Duodenal mucosa (tissue), 2 donors: ENCODE results near the gene NPAS1.

ENCODE experiments used
- H3K27ac ChIP-seq: one replicate; pipeline ENCODE4 v1.7.0; 2013; ENCODE audit warnings: low read depth, low read length
- H3K27me3 ChIP-seq, 2 donors: one replicate each; pipeline ENCODE4 v1.7.0; 2013; ENCODE audit warnings: low read length in 2 of 2, control low read depth in 1 of 2; ENCODE audit not compliant: insufficient read depth in 2 of 2, control insufficient read depth in 1 of 2
- H3K36me3 ChIP-seq, 2 donors: one replicate each; pipeline ENCODE4 v1.7.0; 2013; ENCODE audit warnings: low read length in 2 of 2, control low read depth in 1 of 2; ENCODE audit not compliant: insufficient read depth in 2 of 2, control insufficient read depth in 1 of 2
- H3K4me1 ChIP-seq, 2 donors: one replicate each; pipeline ENCODE4 v1.7.0; 2013; ENCODE audit warnings: low read length in 2 of 2, control low read depth in 1 of 2; ENCODE audit not compliant: insufficient read depth in 2 of 2, control insufficient read depth in 1 of 2
- H3K4me3 ChIP-seq, 2 donors: one replicate each; pipeline ENCODE4 v1.7.0; 2013; ENCODE audit warnings: low read length in 2 of 2, low read depth in 1 of 2
- H3K9ac ChIP-seq, 2 donors: one replicate each; pipeline ENCODE4 v1.7.0; 2013; ENCODE audit warnings: low read length in 2 of 2, low read depth in 1 of 2
- H3K9me3 ChIP-seq, 2 donors: one replicate each; pipeline ENCODE4 v1.7.0; 2013; ENCODE audit warnings: low read length in 2 of 2, control low read depth in 1 of 2; ENCODE audit not compliant: control insufficient read depth in 1 of 2

The NPAS1 gene

DNA sequence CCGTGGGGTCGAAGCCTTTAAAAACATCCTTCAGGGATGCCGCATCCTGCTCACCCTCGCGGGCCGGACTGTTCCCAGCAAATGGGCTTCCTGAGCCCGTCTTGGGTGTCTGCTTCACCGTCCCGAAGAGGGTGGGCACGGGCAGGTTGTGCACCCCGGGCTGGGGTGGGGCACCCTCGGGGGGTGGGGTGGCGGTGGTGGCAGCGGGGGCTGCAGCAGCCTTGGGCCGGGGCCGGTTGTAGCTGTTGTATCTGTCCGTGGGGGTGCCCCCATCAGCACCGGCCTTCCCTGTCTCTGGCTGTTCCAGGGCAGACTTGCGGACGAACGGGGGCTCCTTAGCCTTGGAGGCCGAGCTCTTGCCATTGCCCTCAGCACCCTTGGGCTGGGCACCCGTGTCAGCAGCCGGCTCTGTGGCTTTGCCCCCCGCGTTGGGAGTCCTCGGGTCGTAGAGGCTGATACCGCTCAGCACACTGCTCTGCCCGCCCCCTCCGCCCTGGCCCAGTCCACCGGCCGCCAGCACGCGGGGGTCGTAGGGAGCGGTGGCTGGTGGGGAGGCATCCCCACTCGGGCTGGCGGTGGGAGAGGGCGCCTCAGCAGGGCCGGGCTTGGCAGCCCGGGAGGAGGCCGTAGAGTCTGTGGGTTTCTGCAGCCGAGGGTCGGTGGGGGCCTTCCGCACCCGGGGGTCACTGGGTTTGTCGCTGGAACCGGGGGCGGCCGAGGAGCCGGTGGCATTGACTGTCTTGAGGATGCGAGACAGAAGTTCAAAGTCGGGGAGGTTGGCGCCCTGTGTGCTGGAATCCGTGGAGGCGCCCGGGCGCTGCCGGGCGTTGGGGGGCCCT, 47.0 kb downstream of the NPAS1 start:
- Histone ChIP-seq H3K9ac (no peak overlapping the region), H3K4me3 (no peak overlapping the region), H3K4me1 (no peaks in the 10 kb centered on the region), H3K27ac (no peak overlapping the region), H3K36me3 (peaks cover 31 to 64% of the 10 kb centered on the region in 2 donors), H3K27me3 (no peaks in the 10 kb centered on the region), H3K9me3 (no peaks in the 10 kb centered on the region)

- no peak overlapping the region for H3K9ac ChIP-seq
- H3K36me3 ChIP-seq: peaks cover 37 to 70% of the 10 kb centered on the region in 2 donors
- no peak overlapping the region for H3K27ac ChIP-seq
- H3K4me3 ChIP-seq: no peak overlapping the region
- no peaks in the 10 kb centered on the region for H3K27me3 ChIP-seq
- no peaks in the 10 kb centered on the region for H3K9me3 ChIP-seq
- H3K4me1 ChIP-seq: no peaks in the 10 kb centered on the region
Observed at GRCh38 chr19:47067215-47067847, 47.7 kb downstream of the NPAS1 start.

DNA sequence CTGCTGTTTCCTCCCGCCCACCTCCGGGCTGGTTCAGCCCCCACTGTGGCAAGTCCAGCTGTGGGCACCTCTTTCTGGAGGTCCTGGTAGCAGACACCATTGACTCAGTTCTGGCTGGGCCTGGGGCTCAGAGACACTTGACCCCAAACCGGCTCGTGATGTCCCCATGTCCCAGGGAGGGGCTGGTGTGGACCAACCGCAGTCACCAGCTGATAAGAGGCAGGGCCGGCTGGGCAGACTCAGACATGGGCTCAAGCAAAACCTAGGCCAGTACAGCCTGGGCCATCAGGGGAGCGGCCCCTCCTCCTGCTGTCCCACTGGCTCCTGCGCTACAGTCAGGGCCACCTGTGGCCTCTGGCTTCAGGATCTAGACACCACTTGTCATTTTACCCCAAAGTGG, 48.6 kb downstream of the NPAS1 start:
- H3K36me3 ChIP-seq: peaks cover 41 to 78% of the 10 kb centered on the region in 2 donors
- H3K4me1 ChIP-seq: no peaks in the 10 kb centered on the region
- no peaks in the 10 kb centered on the region for H3K9me3 ChIP-seq
- no peak overlapping the region for H3K9ac ChIP-seq
- no peak overlapping the region for H3K4me3 ChIP-seq
- no peak overlapping the region for H3K27ac ChIP-seq
- no peaks in the 10 kb centered on the region for H3K27me3 ChIP-seq

DNA sequence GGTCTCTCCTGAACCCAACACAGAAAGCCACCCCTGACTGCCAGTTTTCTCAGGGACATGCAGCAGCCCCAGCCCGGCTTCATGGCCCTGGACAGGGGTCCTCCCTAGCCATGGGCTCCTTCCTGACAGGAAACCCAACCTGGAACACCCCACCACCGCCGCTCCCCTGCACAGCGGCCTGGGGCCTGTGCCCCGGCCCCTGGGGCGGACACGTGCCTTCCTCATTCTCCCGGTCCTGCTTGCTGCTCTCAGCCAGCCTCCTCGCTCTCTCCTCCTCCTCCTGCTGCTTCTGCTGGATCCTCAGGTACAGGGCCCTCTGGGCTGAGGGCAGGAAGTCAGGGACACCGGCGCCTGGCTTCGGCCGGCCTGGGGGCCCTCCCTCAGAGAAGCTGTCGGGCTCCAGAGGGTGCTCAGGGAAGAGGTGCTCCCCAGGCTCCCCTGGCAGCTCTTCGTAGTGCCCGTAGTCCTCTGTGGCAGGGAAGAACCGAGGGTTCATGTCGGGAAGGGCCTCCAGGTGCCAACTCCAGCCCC, 49.3 kb downstream of the NPAS1 start:
- Histone ChIP-seq H3K9ac (no peak overlapping the region), H3K4me1 (no peaks in the 10 kb centered on the region), H3K36me3 (peaks cover 40 to 79% of the 10 kb centered on the region in 2 donors), H3K4me3 (no peak overlapping the region), H3K9me3 (no peaks in the 10 kb centered on the region), H3K27me3 (no peaks in the 10 kb centered on the region), H3K27ac (no peak overlapping the region)

- Histone ChIP-seq H3K27me3 (no peaks in the 10 kb centered on the region), H3K9me3 (no peaks in the 10 kb centered on the region), H3K9ac (no peak overlapping the region), H3K36me3 (peaks cover 43 to 86% of the 10 kb centered on the region in 2 donors), H3K27ac (no peak overlapping the region), H3K4me1 (no peaks in the 10 kb centered on the region), H3K4me3 (no peak overlapping the region)
Observed at GRCh38 chr19:47069795-47070194, 50.2 kb downstream of the NPAS1 start.

GRCh38 chr19:47070756-47071155, 51.1 kb downstream of the NPAS1 start:
- Histone ChIP-seq H3K9me3 (no peaks in the 10 kb centered on the region), H3K36me3 (peaks cover 41 to 86% of the 10 kb centered on the region in 2 donors), H3K4me3 (no peak overlapping the region), H3K9ac (no peak overlapping the region), H3K4me1 (no peaks in the 10 kb centered on the region), H3K27ac (no peak overlapping the region), H3K27me3 (no peaks in the 10 kb centered on the region)

DNA sequence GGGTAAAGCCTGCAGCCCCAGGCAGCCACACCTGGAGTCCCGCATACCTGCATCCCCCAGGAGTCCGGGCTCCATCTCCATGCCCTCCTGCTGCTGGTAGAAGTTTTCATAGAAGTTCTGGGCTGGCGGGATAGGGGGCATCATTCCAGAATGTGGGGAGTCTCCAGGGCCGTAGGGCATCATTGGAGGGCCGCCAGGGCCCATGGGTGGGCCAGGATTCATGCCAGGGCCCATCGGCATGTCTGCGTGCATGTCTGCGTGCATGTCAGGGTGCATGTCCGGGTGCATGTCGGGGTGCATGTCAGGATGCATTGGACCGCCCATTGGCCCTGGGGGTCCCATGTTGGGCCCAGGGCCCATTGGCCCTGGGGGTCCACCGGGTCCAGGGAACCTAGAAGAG, 52.1 kb downstream of the NPAS1 start:
- Histone ChIP-seq H3K27me3 (no peaks in the 10 kb centered on the region), H3K9me3 (no peaks in the 10 kb centered on the region), H3K27ac (no peak overlapping the region), H3K4me3 (no peak overlapping the region), H3K4me1 (no peaks in the 10 kb centered on the region), H3K9ac (no peak overlapping the region), H3K36me3 (peaks cover 46 to 90% of the 10 kb centered on the region in 2 donors)

DNA sequence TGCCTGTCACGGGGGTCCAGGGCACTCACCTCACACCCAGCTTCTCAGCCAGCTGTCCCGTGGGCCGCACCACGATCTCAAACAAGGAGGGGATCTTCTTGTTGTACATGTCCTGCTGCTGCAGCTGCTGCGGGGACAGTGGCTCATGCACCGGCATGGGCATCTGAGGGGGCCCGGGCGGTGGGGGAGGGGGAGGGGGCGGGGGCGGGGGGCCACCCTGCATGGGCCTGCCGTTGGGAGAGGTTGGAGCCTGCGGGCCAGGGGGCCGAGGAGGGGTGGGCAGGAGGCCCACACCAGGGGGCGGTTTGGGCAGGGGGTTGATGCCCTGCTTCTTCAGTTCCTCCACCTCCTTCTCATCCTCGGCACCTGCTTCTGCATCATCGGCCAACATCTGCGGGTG, 52.7 kb downstream of the NPAS1 start:
- H3K4me3 ChIP-seq: no peak overlapping the region
- H3K27me3 ChIP-seq: no peaks in the 10 kb centered on the region
- H3K9me3 ChIP-seq: no peaks in the 10 kb centered on the region
- H3K27ac ChIP-seq: no peak overlapping the region
- H3K4me1 ChIP-seq: no peaks in the 10 kb centered on the region
- no peak overlapping the region for H3K9ac ChIP-seq
- peaks cover 46 to 89% of the 10 kb centered on the region in 2 donors for H3K36me3 ChIP-seq

GRCh38 chr19:47073574-47073973, 53.9 kb downstream of the NPAS1 start:
- no peaks in the 10 kb centered on the region for H3K4me1 ChIP-seq

DNA sequence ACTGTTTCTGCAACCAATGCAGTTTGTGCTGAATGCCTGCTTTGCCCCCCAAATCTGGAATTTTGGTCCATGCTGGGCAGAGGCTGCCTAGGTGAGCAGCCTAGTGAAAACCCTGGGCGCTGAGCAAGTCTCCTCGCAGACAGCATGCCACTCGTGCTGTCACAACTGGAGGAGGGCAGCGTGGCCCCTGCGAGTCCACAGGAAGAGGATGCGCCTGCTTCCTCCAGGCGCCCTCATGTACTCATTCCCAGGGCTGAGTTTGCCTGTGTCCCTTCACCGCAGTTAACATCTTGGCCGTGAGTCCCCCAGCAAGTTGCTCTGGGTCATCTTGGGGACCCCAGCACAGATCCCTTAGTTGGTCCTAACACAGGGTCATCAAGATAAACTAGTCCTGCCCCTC, 55.0 kb downstream of the NPAS1 start:
- Histone ChIP-seq H3K27ac (no peak overlapping the region), H3K4me1 (no peaks in the 10 kb centered on the region), H3K9ac (no peak overlapping the region), H3K36me3 (peaks cover 46 to 68% of the 10 kb centered on the region in 2 donors), H3K9me3 (no peaks in the 10 kb centered on the region), H3K27me3 (no peaks in the 10 kb centered on the region), H3K4me3 (no peak overlapping the region)

More at GRCh38 chr19:47073574-47073973, 53.9 kb downstream of the NPAS1 start:
- Histone ChIP-seq H3K9me3 (no peaks in the 10 kb centered on the region), H3K27ac (no peak overlapping the region), H3K9ac (no peak overlapping the region), H3K27me3 (no peaks in the 10 kb centered on the region), H3K36me3 (peaks cover 46 to 79% of the 10 kb centered on the region in 2 donors), H3K4me3 (no peak overlapping the region)
